Spleen (tissue), 7 donors: Measurements from ENCODE around the gene PSD2.

Experiments used
- CTCF ChIP-seq, 11 experiments: fragments of 200-600 bp in 7 of 11; fragments of 450-650 bp in 4 of 11; sonication (generic) in 4 of 11; IDR thresholded peaks in 8 of 11; conservative IDR thresholded peaks in 3 of 11; 1 replicate in 7 of 11; 2 replicates in 4 of 11; pipeline versions ENCODE4 v1.4.0 to v1.8.0; 2016 to 2021; ENCODE audit warnings: antibody characterized with exemption in 11 of 11, inconsistent platforms in 4 of 11, mild to moderate bottlenecking in 1 of 11
- POLR2A ChIP-seq, 3 donors: fragments of 450-650 bp; IDR thresholded peaks; one replicate each; pipeline ENCODE4 v1.5.1; 2017; ENCODE audit warnings: antibody characterized with exemption in 3 of 3, mild to moderate bottlenecking in 1 of 3
- POLR2AphosphoS5 ChIP-seq, 3 donors: sonication (generic); formaldehyde crosslinking; IDR thresholded peaks; one replicate each; pipeline ENCODE4 v1.5.1; 2017; ENCODE audit warnings: antibody characterized with exemption in 3 of 3
- donor health status: DM: no; HTN: no; CAD: no; lungs with moderate emphysema.
- donor health status: DM: no; HTN: no; CAD: no.
- donor health status: DM: no; HTN: no; CAD: no.

- TF ChIP-seq CTCF (IDR thresholded peaks at IDR 0.05 in 8 of 11, conservative IDR thresholded peaks at IDR 0.05 in 3 of 11): no peak
- no peak for TF ChIP-seq POLR2A (IDR thresholded peaks at IDR 0.05)
- TF ChIP-seq POLR2AphosphoS5 (IDR thresholded peaks at IDR 0.05): no peak
Observed at GRCh38 chr5:139768807-139769465, 26.7 kb upstream of the PSD2 start.
